Fibroblast of lung (primary cell): ENCODE results near the gene ZSCAN9.

Experiments
- CTCF ChIP-seq, 2 donors: IDR thresholded peaks in 1 of 2; conservative IDR thresholded peaks in 1 of 2; 1 replicate in 1 of 2; 2 replicates in 1 of 2; pipeline ENCODE4 v1.5.1; 2011 to 2012; ENCODE audit warnings: low read length in 2 of 2, control low read depth in 1 of 2, inconsistent platforms in 1 of 2, low read depth in 1 of 2, mild to moderate bottlenecking in 1 of 2
- EZH2 ChIP-seq: IDR thresholded peaks from 2 replicates; pipeline ENCODE4 v1.5.1; 2012; ENCODE audit warnings: low read length, control low read depth, mild to moderate bottlenecking; ENCODE audit errors: missing control alignments

GRCh38 chr6:28235912-28236452 lies 10.9 kb downstream of the ZSCAN9 start:
- TF ChIP-seq EZH2 (no peak), CTCF (conservative IDR thresholded peaks at IDR 0.05 in 1 of 2, IDR thresholded peaks at IDR 0.05 in 1 of 2; ENCODE audit: low read depth in 1 of 2, low read length in 2 of 2) (no peak)
